PFSK-1 (cell line): ENCODE measurements around the gene C9orf85.

ENCODE experiments used
- FOXP2 ChIP-seq: optimal IDR thresholded peaks from 2 replicates; pipeline ENCODE3; 2011; ENCODE audit warnings: borderline replicate concordance, control low read depth, inconsistent platforms; ENCODE audit not compliant: insufficient read depth; ENCODE audit errors: extremely low read length, extremely low read depth
- POLR2AphosphoS5 ChIP-seq: IDR thresholded peaks from 2 replicates; pipeline ENCODE4 v1.6.1; 2012; ENCODE audit warnings: low read depth, mild to moderate bottlenecking, control low read depth, low read length, moderate library complexity
- REST ChIP-seq, 2 experiments: IDR thresholded peaks; 2 replicates each; pipeline versions ENCODE4 v1.6.1 to v1.8.0; 2011 to 2012; ENCODE audit warnings: low read depth in 2 of 2, low read length in 2 of 2, control low read depth in 1 of 2, inconsistent platforms in 1 of 2, mild to moderate bottlenecking in 1 of 2, moderate library complexity in 1 of 2; ENCODE audit not compliant: insufficient read depth in 1 of 2
- SIN3A ChIP-seq: IDR thresholded peaks from 2 replicates; pipeline ENCODE4 v1.6.1; 2012; ENCODE audit warnings: mild to moderate bottlenecking, low read length, moderate library complexity, borderline replicate concordance; ENCODE audit not compliant: insufficient read depth
- TAF1 ChIP-seq: IDR thresholded peaks from 2 replicates; pipeline ENCODE4 v1.6.1; 2012; ENCODE audit warnings: low read length, control low read depth, borderline replicate concordance; ENCODE audit not compliant: insufficient read depth

C9orf85 gene

DNA sequence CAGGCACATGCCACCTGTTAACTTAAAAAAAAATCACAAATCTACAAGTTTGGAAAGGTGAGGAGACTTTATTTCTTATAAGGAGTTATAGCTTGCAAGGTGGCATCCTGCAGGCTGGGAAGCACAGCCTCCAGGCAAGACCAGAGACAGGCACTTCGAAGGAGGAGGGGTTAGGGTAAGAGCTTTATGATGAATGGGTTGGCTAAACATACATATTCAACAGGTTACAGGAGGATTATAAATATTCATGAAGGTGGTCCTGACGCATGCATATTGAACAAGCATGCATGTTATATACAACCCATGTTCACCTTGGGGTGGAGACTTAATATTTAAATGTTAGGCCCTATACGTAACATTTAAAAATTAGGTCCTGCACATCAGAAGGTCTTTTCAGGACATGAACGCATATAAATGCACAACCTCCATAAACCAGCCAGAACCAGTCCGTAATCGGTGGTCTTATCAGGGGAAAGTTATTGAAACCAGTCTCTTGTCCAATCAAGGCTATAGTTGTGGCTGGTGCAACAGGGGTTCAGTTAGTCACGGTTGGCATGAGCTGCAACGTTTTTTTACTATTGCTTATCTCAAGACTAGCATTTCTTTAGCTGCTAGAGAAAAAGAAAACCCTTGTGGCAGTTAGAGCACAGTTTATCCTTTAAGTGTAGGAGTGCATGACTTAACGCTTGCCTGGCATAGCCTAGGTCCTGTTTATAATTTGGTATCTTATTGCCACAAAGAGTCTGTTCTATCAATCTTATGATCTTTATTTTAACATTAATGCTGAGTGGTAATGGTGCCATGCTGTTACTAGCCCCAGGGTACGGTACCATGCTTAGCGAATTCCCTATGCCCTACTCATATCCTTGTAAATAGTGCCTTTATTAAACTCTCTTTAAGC is 76.3 kb downstream of the C9orf85 start:
- TF ChIP-seq POLR2AphosphoS5 = no peak
- TF ChIP-seq TAF1 = no peak
- no peak for TF ChIP-seq SIN3A
- no peak for TF ChIP-seq REST (IDR thresholded peaks at IDR 0.05; ENCODE audit: insufficient read depth in 1 of 2, low read depth in 2 of 2, low read length in 2 of 2)
- no peak for TF ChIP-seq FOXP2

DNA sequence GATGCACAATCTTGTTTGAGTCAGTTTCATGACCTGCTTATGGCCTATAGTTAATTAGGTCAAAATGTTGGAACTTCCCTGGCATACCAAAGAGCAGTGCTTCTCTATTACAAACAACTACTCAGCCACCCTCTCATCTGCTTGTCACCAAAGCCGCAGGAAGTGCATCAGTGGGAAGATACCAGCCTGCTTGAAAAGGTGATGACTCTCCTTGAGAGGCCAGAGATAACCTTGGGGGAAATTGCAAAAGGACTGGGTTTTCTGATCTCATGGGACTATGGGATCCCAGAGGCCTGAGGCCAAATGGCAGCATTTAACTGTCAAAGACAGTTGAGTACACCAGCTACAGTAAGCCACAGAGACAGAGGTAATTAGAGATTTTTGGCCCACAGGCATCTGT is 79.0 kb downstream of the C9orf85 start:
- TF ChIP-seq TAF1 (no peak), POLR2AphosphoS5 (no peak), SIN3A (no peak), REST (IDR thresholded peaks at IDR 0.05; ENCODE audit: insufficient read depth in 1 of 2, low read depth in 2 of 2, low read length in 2 of 2) (no peak), FOXP2 (no peak)

DNA sequence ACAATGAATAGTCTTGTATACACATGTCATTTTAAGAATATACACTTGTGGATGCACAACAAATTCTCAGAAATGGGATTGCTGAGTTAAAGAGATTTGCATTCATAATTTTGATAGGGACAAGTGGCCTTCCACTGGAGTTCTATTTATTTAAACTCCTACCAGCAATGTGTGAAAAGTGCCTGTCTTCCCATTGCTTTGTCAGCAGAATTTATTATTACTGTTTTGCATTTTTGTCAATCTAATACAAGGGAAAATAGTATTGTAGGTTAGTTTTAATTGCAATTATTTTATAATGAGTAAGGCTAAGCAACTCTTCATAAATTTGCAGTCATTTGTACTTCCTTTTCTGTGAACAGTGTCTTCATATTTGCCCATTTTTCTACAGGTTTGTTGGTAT is 94.0 kb downstream of the C9orf85 start:
- TF ChIP-seq TAF1 (no peak), SIN3A (no peak), FOXP2 (no peak), REST (IDR thresholded peaks at IDR 0.05; ENCODE audit: insufficient read depth in 1 of 2, low read depth in 2 of 2, low read length in 2 of 2) (no peak), POLR2AphosphoS5 (no peak)

DNA sequence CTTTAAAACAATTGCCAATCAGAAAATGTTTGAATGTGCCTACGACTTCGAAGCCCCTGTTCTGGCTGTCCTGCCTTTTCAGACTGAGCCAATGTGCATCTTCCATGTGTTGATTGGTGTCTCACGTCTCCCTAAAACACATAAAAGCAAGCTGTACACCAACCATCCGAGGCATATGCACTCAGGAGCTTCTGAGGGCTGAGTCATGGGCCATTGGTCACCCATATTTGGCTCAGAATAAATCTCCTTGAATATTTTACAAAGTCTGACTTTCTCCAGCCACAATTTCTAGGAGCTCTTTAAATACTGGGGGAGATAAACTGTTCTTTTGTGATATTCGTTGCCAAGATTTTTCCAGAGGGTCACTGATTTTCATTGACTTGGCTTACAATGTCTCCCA is 95.1 kb downstream of the C9orf85 start:
- TF ChIP-seq REST (IDR thresholded peaks at IDR 0.05; ENCODE audit: insufficient read depth in 1 of 2, low read depth in 2 of 2, low read length in 2 of 2) (no peak), POLR2AphosphoS5 (no peak), TAF1 (no peak), FOXP2 (no peak), SIN3A (no peak)
